GM20000 (cell line): ENCODE results near the gene PLPPR3.
"Not testable (repeated sequence)": the region's sequence is repeated elsewhere in the genome, so short reads cannot be mapped to it uniquely, and the experiment has no call there.

Experiments
- DNase-seq: peaks from one replicate; pipeline ENCODE4 v3.0.0; 2012; ENCODE audit warnings: low spot score
- CTCF ChIP-seq: IDR thresholded peaks from 2 replicates; pipeline ENCODE4 v1.5.1; 2012; ENCODE audit warnings: mild to moderate bottlenecking, control low read depth; ENCODE audit errors: extremely low read depth, missing control alignments

The PLPPR3 gene

GRCh38 chr19:843836-844545 is 22.2 kb upstream of the PLPPR3 start:
- no peak for TF ChIP-seq CTCF

GRCh38 chr19:843180-843835 is 21.6 kb upstream of the PLPPR3 start:
- DNase-seq = no peak
- no peak for TF ChIP-seq CTCF

More at GRCh38 chr19:843836-844545, 22.2 kb upstream of the PLPPR3 start:
- no peak for DNase-seq

GRCh38 chr19:842802-843179 is 21.0 kb upstream of the PLPPR3 start:
- DNase-seq = not testable (repeated sequence)

- TF ChIP-seq CTCF = no peak
- DNase-seq = no peak
Measured at GRCh38 chr19:840519-841206, 18.9 kb upstream of the PLPPR3 start, which contains the start of gene PRTN3. Gene PRTN3, plus strand, starts transcription at chr19:840999. Its CDS starts 10 bp downstream, at chr19:841009.

- no peak for DNase-seq
- no peak for TF ChIP-seq CTCF
Measured at GRCh38 chr19:835210-835810, 13.6 kb upstream of the PLPPR3 start.

GRCh38 chr19:834216-834615 is 12.5 kb upstream of the PLPPR3 start:
- no peak for TF ChIP-seq CTCF
- no peak for DNase-seq

GRCh38 chr19:831407-832369 is 9.9 kb upstream of the PLPPR3 start:
- TF ChIP-seq CTCF = no peak
- no peak for DNase-seq
